HEK293 (cell line): ENCODE measurements around the gene BNIPL.

Experiments
- ATF2 ChIP-seq: fragments of 450-650 bp; formaldehyde crosslinking; IDR thresholded peaks from 2 replicates; pipeline ENCODE4 v1.5.1; 2016; ENCODE audit warnings: missing biosample characterization, missing genetic modification characterization, low read depth
- IKZF3 ChIP-seq: fragments of 450-650 bp; IDR thresholded peaks from 2 replicates; pipeline ENCODE4 v1.5.0; 2018; ENCODE audit warnings: missing biosample characterization, mild to moderate bottlenecking, missing genetic modification characterization, moderate library complexity
- KLF1 ChIP-seq: fragments of 450-650 bp; formaldehyde crosslinking; IDR thresholded peaks from 2 replicates; pipeline ENCODE4 v1.5.1; 2016; ENCODE audit warnings: missing biosample characterization, missing genetic modification characterization
- KLF8 ChIP-seq: fragments of 450-650 bp; formaldehyde crosslinking; IDR thresholded peaks from 2 replicates; pipeline ENCODE4 v1.5.1; 2016; ENCODE audit warnings: missing biosample characterization, missing genetic modification characterization
- ZBTB11 ChIP-seq: fragments of 450-650 bp; formaldehyde crosslinking; conservative IDR thresholded peaks from 2 replicates; pipeline ENCODE4 v1.5.1; 2016; ENCODE audit warnings: low read depth, missing biosample characterization, missing genetic modification characterization
- ZFP41 ChIP-seq: fragments of 450-650 bp; formaldehyde crosslinking; IDR thresholded peaks from 2 replicates; pipeline ENCODE4 v1.5.1; 2016; ENCODE audit warnings: missing biosample characterization, missing genetic modification characterization, borderline replicate concordance
- ZNF132 ChIP-seq: fragments of 450-650 bp; formaldehyde crosslinking; IDR thresholded peaks from 2 replicates; pipeline ENCODE4 v1.5.1; 2017; ENCODE audit warnings: missing biosample characterization, missing genetic modification characterization, borderline replicate concordance
- ZNF140 ChIP-seq: fragments of 450-650 bp; formaldehyde crosslinking; IDR thresholded peaks from 2 replicates; pipeline ENCODE4 v1.5.1; 2016; ENCODE audit warnings: missing biosample characterization, missing genetic modification characterization
- ZNF169 ChIP-seq: fragments of 450-650 bp; formaldehyde crosslinking; IDR thresholded peaks from 2 replicates; pipeline ENCODE4 v1.5.1; 2016; ENCODE audit warnings: missing biosample characterization, missing genetic modification characterization
- ZNF221 ChIP-seq: fragments of 450-650 bp; formaldehyde crosslinking; IDR thresholded peaks from 2 replicates; pipeline ENCODE4 v1.5.1; 2017; ENCODE audit warnings: missing biosample characterization, missing genetic modification characterization, borderline replicate concordance
- ZNF239 ChIP-seq: fragments of 450-650 bp; formaldehyde crosslinking; IDR thresholded peaks from 2 replicates; pipeline ENCODE4 v1.5.1; 2016; ENCODE audit warnings: missing biosample characterization, missing genetic modification characterization
- ZNF26 ChIP-seq: fragments of 450-650 bp; formaldehyde crosslinking; IDR thresholded peaks from 2 replicates; pipeline ENCODE4 v1.5.1; 2016; ENCODE audit warnings: missing biosample characterization, missing genetic modification characterization
- ZNF280D ChIP-seq: fragments of 450-650 bp; formaldehyde crosslinking; IDR thresholded peaks from 2 replicates; pipeline ENCODE4 v1.5.1; 2016; ENCODE audit warnings: missing biosample characterization, missing genetic modification characterization
- ZNF324 ChIP-seq: fragments of 450-650 bp; formaldehyde crosslinking; IDR thresholded peaks from 2 replicates; pipeline ENCODE4 v1.5.1; 2016; ENCODE audit warnings: missing biosample characterization, missing genetic modification characterization
- ZNF335 ChIP-seq: fragments of 450-650 bp; formaldehyde crosslinking; conservative IDR thresholded peaks from 2 replicates; pipeline ENCODE4 v1.5.1; 2016; ENCODE audit warnings: missing biosample characterization, missing genetic modification characterization
- ZNF354C ChIP-seq: fragments of 450-650 bp; formaldehyde crosslinking; IDR thresholded peaks from 2 replicates; pipeline ENCODE4 v1.5.1; 2016; ENCODE audit warnings: missing biosample characterization, missing genetic modification characterization, low read depth, borderline replicate concordance
- ZNF510 ChIP-seq: fragments of 450-650 bp; formaldehyde crosslinking; IDR thresholded peaks from 2 replicates; pipeline ENCODE4 v1.5.1; 2018; ENCODE audit warnings: mild to moderate bottlenecking, missing genetic modification characterization, missing biosample characterization; ENCODE audit not compliant: insufficient replicate concordance
- ZNF558 ChIP-seq: fragments of 450-650 bp; formaldehyde crosslinking; IDR thresholded peaks from 2 replicates; pipeline ENCODE4 v1.5.1; 2016; ENCODE audit warnings: missing biosample characterization, missing genetic modification characterization
- ZNF571 ChIP-seq: fragments of 450-650 bp; formaldehyde crosslinking; IDR thresholded peaks from 2 replicates; pipeline ENCODE4 v1.5.0; 2017; ENCODE audit warnings: missing biosample characterization, missing genetic modification characterization
- ZNF626 ChIP-seq: fragments of 450-650 bp; sonication (Bioruptor Pico); formaldehyde crosslinking; IDR thresholded peaks from 2 replicates; pipeline ENCODE4 v1.5.1; 2018; ENCODE audit warnings: missing biosample characterization, missing genetic modification characterization, inconsistent platforms
- ZNF658 ChIP-seq: fragments of 450-650 bp; formaldehyde crosslinking; IDR thresholded peaks from 2 replicates; pipeline ENCODE4; 2016; ENCODE audit warnings: missing biosample characterization, missing genetic modification characterization
- ZNF660 ChIP-seq: fragments of 450-650 bp; IDR thresholded peaks from 2 replicates; pipeline ENCODE4 v1.5.1; 2018; ENCODE audit warnings: missing biosample characterization, mild to moderate bottlenecking, missing genetic modification characterization
- ZNF664 ChIP-seq: fragments of 450-650 bp; formaldehyde crosslinking; IDR thresholded peaks from 2 replicates; pipeline ENCODE4 v1.5.1; 2016; ENCODE audit warnings: missing biosample characterization, missing genetic modification characterization
- ZNF701 ChIP-seq: fragments of 450-650 bp; formaldehyde crosslinking; IDR thresholded peaks from 2 replicates; pipeline ENCODE4 v1.5.1; 2016; ENCODE audit warnings: missing biosample characterization, missing genetic modification characterization
- ZNF707 ChIP-seq: fragments of 450-650 bp; formaldehyde crosslinking; IDR thresholded peaks from 2 replicates; pipeline ENCODE4 v1.5.1; 2016; ENCODE audit warnings: missing biosample characterization, missing genetic modification characterization
- ZNF747 ChIP-seq: fragments of 450-650 bp; formaldehyde crosslinking; IDR thresholded peaks from 2 replicates; pipeline ENCODE4 v1.5.1; 2016; ENCODE audit warnings: missing biosample characterization, missing genetic modification characterization
- ZNF843 ChIP-seq: fragments of 450-650 bp; formaldehyde crosslinking; IDR thresholded peaks from 2 replicates; pipeline ENCODE4 v1.5.1; 2016; ENCODE audit warnings: missing biosample characterization, missing genetic modification characterization
- ZSCAN16 ChIP-seq: fragments of 450-650 bp; formaldehyde crosslinking; IDR thresholded peaks from 2 replicates; pipeline ENCODE4 v1.5.1; 2016; ENCODE audit warnings: missing biosample characterization, missing genetic modification characterization
- ZSCAN30 ChIP-seq: fragments of 450-650 bp; IDR thresholded peaks from 2 replicates; pipeline ENCODE4 v1.5.1; 2018; ENCODE audit warnings: missing biosample characterization, mild to moderate bottlenecking, missing genetic modification characterization, moderate library complexity
- ZXDB ChIP-seq: fragments of 450-650 bp; formaldehyde crosslinking; IDR thresholded peaks from 2 replicates; pipeline ENCODE4 v1.5.1; 2016; ENCODE audit warnings: missing biosample characterization, missing genetic modification characterization

BNIPL gene

GRCh38 chr1:151070474-151071276 is 34.3 kb downstream of the BNIPL start, which contains the start of gene GABPB2 (continued):
- no peak for TF ChIP-seq ZNF221 (tag by site-specific recombination)
- peak; percentile 90 for TF ChIP-seq ZBTB11
- no peak for TF ChIP-seq ZSCAN16 (tag by site-specific recombination)
- peak; percentile 98 for TF ChIP-seq ZNF664 (tag by site-specific recombination)
- no peak for TF ChIP-seq ZNF658
- TF ChIP-seq ZNF140 (tag by site-specific recombination) = no peak
- TF ChIP-seq ZNF132 (tag by site-specific recombination) = no peak
- TF ChIP-seq ZSCAN30 (tag by site-specific recombination) = peak; percentile 95
- peak; percentile 100 for TF ChIP-seq ZNF660 (tag by site-specific recombination)
- TF ChIP-seq ZNF747 = no peak
- TF ChIP-seq ZNF239 (tag by site-specific recombination) = peak; percentile 64; the same call in 1 of the 2 replicates
- TF ChIP-seq IKZF3 = peak; percentile 76
- peak; percentile 79 for TF ChIP-seq ZNF280D (tag by site-specific recombination)
- TF ChIP-seq ZNF335 (tag by site-specific recombination) = peak; percentile 95
- no peak for TF ChIP-seq ZNF26 (tag by site-specific recombination)
- TF ChIP-seq ZNF843 (tag by site-specific recombination) = peak; percentile 78
- TF ChIP-seq KLF1 (tag by site-specific recombination) = peak; percentile 53
- 0 out of 2 replicates have a peak, but pooled peaks have one; percentile 10 for TF ChIP-seq ZNF354C (tag by site-specific recombination)
- no peak for TF ChIP-seq ZNF571
- TF ChIP-seq ZNF510 (tag by site-specific recombination) = peak; percentile 65
- TF ChIP-seq ZNF626 = no peak; the same call in 1 of the 2 replicates
- TF ChIP-seq ZNF558 (tag by site-specific recombination) = peak; percentile 93
- TF ChIP-seq ZNF324 = peak; percentile 97
- TF ChIP-seq ZXDB = peak; percentile 99
- TF ChIP-seq ZFP41 (tag by site-specific recombination) = no peak; the same call in 1 of the 2 replicates
- no peak for TF ChIP-seq ZNF701 (tag by site-specific recombination)
- TF ChIP-seq KLF8 (tag by site-specific recombination) = peak; percentile 98
- no peak for TF ChIP-seq ZNF707 (tag by site-specific recombination)
- peak; percentile 90 for TF ChIP-seq ATF2 (tag by site-specific recombination)
- TF ChIP-seq ZNF169 (tag by site-specific recombination) = no peak
